BJ (cell line): ENCODE measurements around the gene NMUR1. TPM values are rescaled to one million over a fixed set of nuclear protein-coding genes. Genes with fewer than 3 reads are reported as not detected.

ENCODE experiments used
- CTCF ChIA-PET: fragments of 350-600 bp; formaldehyde crosslinking; extraction: SDS; loops from one replicate; lab custom pipeline; 2021; ENCODE audit warnings: antibody characterized with exemption, inconsistent platforms; lab: Yijun Ruan, JAX
- POLR2A ChIA-PET: fragments of 300-600 bp; sonication (Branson Sonifier 250); formaldehyde crosslinking; extraction: SDS; loops from one replicate; lab custom pipeline; 2021; ENCODE audit warnings: antibody characterized with exemption; lab: Charles Lee
- DNase-seq: peaks from one replicate; pipeline ENCODE4 v3.0.0-alpha.2; 2011; ENCODE audit warnings: low read depth
- H3K27me3 ChIP-seq: 2 replicates; pipeline ENCODE4 v1.6.0; 2011; ENCODE audit warnings: low read length; ENCODE audit not compliant: control insufficient read depth, insufficient read depth
- H3K36me3 ChIP-seq: 2 replicates; pipeline ENCODE4 v1.5.1; 2011; ENCODE audit warnings: low read length; ENCODE audit not compliant: control insufficient read depth, insufficient read depth
- H3K4me3 ChIP-seq: 2 replicates; pipeline ENCODE4 v1.5.1; 2011; ENCODE audit warnings: low read depth, mild to moderate bottlenecking, control low read depth, low read length
- CTCF ChIP-seq: IDR thresholded peaks from 2 replicates; pipeline ENCODE4 v1.5.1; 2011; ENCODE audit warnings: low read depth, mild to moderate bottlenecking, control low read depth, inconsistent platforms, low read length, moderate library complexity; ENCODE audit not compliant: insufficient read depth
- polyA plus RNA-seq: library from polyadenylated mRNA; depleted of rRNA; stranded (reverse); fragments of >200 nt; gene quantifications from 2 replicates; pipeline ENCODE4 v1.2.3, GENCODE V29; 2011

Gene NMUR1
- polyA plus RNA-seq, 1 experiment, result not detected

- H3K27me3 ChIP-seq, result peaks cover 9% of the 10 kb centered on the region
- no peak overlapping the region for H3K4me3 ChIP-seq
- DNase-seq, result no peak
- no peak for TF ChIP-seq CTCF
- CTCF ChIA-PET, result interaction anchor here (0.9 to 2.1 kb wide), 4 partner anchors 16 to 141 kb away, joined by 3 to 11 read pairs (median 7); no protein-coding TSS in a partner anchor
- POLR2A ChIA-PET, result no interaction called here
- no peaks in the 10 kb centered on the region for H3K36me3 ChIP-seq
These were observed 3.5 kb upstream of the NMUR1 start for GRCh38 chr2:231533777-231534125.

- TF ChIP-seq CTCF, result no peak
- CTCF ChIA-PET, result interaction anchor here (0.9 to 2.1 kb wide), 5 partner anchors 16 to 142 kb away, joined by 3 to 11 read pairs (median 6); no protein-coding TSS in a partner anchor
- peaks cover 9% of the 10 kb centered on the region for H3K27me3 ChIP-seq
- H3K4me3 ChIP-seq, result no peak overlapping the region
- no peak for DNase-seq
- POLR2A ChIA-PET, result no interaction called here
- H3K36me3 ChIP-seq, result no peaks in the 10 kb centered on the region
These were observed 3.0 kb upstream of the NMUR1 start for GRCh38 chr2:231533086-231533776.

GRCh38 chr2:231532756-231533035 lies 2.5 kb upstream of the NMUR1 start:
- TF ChIP-seq CTCF, result no peak
- Histone ChIP-seq H3K36me3 (no peaks in the 10 kb centered on the region), H3K4me3 (no peak overlapping the region), H3K27me3 (peaks cover 9% of the 10 kb centered on the region)
- CTCF ChIA-PET, result interaction anchor here (1.4 to 2.1 kb wide), 3 partner anchors 25 to 69 kb away, joined by 4 to 11 read pairs (median 8); no protein-coding TSS in a partner anchor
- DNase-seq, result no peak
- POLR2A ChIA-PET, result no interaction called here

- Histone ChIP-seq H3K36me3 (no peaks in the 10 kb centered on the region), H3K27me3 (peaks cover 9% of the 10 kb centered on the region), H3K4me3 (no peak overlapping the region)
- ChIA-PET POLR2A (no interaction called here), CTCF (interaction anchor here (0.6 to 2.1 kb wide), 5 partner anchors 11 to 70 kb away, joined by 4 to 11 read pairs (median 5); no protein-coding TSS in a partner anchor)
- DNase-seq, result no peak
- TF ChIP-seq CTCF, result no peak
These were observed 1.9 kb upstream of the NMUR1 start for GRCh38 chr2:231531883-231532755.

- no peak for DNase-seq
- CTCF ChIA-PET, result interaction anchor here (1.2 to 2.0 kb wide), 3 partner anchors 11 to 70 kb away, joined by 3 to 4 read pairs (median 4); no protein-coding TSS in a partner anchor
- H3K36me3 ChIP-seq, result no peaks in the 10 kb centered on the region
- H3K4me3 ChIP-seq, result no peak overlapping the region
- peaks cover 9% of the 10 kb centered on the region for H3K27me3 ChIP-seq
- TF ChIP-seq CTCF, result no peak
- POLR2A ChIA-PET, result no interaction called here
These were observed 1.2 kb upstream of the NMUR1 start for GRCh38 chr2:231531466-231531865.
